ENCODE measurements around the gene SHH.

SHH gene

DNA sequence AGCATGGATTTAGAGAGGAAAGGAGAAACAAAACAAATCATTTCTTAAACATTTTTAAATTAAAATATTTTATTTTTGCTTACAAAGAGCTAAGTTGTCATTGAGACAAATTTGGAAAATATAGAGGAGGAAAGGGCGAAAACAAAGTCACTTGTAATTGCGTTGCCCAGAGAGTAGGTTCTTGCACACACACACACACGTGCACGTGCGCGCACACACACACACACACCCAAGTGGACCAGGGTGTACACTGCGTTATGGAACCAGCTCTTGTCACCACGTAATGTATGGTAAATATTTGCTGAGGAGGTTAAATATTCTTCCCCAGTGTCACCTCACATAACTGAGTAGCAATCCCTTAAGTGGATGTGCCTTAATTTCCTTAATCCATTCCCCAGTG, 21.6 kb downstream of the SHH start:
- DNase-seq: no peak

DNA sequence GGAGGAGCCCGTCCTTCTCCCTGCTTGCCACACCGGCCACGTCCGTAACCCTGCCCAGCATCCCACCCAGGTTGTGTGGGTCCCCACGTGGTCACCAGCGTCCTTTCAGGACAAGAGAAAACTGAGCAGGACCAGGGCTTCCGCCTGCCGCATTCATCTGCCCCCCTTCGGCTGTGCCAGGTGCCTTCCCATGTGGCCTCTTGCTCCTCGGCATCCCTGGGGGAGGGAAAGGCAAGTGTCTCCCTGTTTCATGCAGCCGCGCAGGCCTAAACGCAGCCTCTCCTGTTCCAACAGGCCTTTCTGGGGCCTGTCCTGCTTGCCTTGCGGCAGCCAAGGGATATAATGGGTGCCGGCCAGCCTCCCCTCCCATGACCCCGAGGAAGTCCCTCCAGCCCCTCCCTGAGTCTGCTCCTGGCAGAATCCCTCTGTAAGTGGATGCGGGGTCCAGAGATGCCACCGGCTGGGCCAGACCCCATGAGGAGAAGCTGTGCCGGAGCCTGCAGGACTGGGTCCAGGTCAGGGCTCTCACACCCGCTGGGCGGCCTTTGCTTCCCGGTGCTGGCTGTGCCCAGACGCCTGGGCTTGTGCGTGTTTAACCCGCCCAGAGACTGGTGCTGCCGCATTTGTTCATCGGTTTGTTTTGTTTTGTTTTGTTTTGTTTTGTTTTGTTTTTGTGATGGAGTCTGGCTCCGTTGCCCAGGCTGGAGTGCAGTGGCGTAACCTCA, 23.1 kb downstream of the SHH start:
- DNase-seq: no peak

- no peak for DNase-seq
These were observed 23.7 kb downstream of the SHH start for GRCh38 chr7:155788616-155789000.

DNA sequence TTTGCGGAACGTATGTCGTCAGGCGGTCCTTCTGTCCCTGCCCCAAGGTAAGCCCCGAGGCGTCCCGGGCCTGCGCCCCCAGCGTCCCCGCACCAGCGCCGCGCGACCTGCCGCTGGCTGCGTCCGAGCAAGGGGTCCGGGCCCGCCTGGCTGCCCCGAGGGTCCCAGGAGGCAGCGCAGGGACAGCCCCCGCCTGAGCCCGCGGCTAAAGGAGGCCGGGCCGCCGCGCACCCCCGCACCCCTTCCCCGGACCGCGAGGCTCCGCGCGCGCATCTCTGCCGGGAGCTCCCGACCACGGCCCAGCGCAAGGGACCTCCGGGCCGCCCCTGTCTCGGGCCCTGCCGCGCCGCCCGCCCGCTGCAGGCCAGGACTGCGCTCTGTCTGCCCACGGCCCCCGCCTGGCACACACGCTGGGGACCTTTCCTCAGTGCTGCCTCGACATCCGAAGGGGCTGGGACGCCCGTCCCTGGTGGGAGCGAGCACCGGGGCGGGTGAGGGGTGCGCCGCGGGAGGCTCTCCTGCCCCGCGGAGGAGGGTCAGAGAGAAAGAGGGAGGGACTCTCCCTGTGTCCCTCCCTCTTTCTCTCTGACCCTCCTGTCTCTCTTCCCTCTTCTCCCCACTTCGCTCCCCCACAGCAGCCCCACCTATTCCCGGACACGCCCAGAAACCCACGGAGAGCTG, 25.0 kb downstream of the SHH start:
- DNase-seq: peak; percentile 51

DNA sequence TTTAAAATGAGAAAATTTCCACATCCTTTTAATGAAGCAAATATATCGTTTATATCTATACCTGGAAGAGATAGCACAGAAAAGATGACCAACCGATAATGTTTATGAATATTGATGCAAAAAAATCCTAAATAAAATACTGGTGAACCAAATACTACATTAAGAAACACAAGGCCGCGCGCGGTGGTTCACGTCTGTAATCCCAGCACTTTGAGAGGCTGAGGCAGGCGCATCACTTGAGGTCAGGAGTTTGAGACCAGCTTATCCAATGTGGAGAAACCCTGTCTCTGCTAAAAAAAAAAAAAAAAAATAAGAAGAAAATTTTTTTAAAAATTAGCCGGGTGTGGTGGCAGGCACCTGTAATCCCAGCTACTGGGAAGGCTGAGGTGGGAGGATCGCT, 25.8 kb downstream of the SHH start:
- DNase-seq: no peak

DNA sequence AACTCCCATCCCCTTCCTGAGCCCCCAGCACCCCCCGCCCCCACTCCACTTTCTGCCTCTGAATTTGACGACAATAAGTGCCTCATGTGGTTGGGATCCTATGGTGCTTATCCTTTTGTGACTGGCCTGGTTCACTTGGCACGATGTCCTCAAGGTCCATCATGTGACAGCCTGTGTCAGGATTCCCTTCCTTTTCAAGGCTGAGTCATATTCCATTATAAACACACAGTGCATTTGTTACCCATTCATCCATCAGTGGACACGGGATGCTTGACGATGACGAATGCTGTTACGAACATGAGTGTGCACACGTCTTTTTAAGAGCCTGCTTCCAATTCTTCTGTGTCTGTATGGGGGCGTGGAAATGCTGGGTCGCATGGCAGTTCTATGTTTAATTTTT, 26.7 kb downstream of the SHH start:
- no peak for DNase-seq

GRCh38 chr7:155782466-155782865, 29.8 kb downstream of the SHH start:
- DNase-seq: no peak

DNA sequence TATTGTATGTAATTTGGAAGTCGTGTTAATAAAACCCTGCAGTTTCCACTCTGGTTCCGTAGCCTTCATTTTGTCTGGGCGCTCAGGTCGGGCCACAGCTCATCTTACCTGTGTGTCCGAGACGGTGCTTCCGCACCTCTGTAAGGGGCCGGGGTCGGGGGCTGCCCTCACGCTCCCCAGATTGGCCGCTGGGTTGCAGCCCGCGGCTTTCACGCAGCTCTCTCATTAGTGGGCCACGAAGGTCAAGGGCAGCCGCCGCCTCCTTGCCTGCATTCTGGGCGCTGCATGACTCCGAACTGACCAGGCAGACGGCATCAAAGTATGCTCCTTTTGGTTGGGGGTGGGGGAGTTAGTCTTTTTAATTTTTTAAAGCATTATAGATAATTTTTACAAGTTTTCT, 30.8 kb downstream of the SHH start:
- DNase-seq: no peak

DNA sequence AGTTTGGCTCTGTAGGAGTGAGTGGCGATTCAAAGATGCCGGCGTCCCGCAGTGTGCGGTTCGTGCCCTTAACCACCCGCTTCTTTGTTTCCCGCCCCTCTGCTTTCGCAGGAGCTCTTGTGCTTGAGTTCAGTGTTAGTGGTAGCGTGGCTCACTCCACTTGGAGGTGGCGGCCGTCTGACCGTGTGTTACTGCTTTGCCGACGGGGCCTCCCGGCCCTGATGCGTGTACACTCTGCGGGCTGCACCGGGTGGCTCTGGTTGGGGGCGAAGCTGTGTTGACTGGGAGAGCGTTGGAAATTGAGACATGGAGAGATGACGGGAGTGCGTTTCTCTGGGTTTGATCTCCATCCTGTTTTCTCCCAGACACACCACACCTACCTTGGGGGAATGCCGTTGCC, 31.4 kb downstream of the SHH start:
- no peak for DNase-seq

DNA sequence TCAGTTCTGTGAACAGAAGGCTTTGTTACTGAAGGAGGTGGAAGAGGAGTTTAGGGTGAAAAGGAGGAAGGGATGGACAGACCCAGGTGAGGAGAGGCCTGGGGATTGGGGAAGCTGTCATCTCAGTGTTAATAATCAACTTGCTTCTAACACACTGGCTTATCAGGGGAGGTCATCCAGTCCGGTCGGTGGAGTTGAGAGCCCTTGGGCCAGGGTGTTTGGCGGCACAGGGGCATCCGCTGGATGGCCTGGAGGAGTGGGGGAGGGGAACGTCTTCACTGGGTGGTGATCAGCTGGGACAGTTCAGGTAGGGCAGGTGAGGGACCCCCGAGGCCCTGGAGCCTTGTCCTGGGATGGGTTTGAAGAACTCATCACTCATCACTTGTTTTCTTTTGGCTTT, 33.9 kb downstream of the SHH start:
- no peak for DNase-seq

DNA sequence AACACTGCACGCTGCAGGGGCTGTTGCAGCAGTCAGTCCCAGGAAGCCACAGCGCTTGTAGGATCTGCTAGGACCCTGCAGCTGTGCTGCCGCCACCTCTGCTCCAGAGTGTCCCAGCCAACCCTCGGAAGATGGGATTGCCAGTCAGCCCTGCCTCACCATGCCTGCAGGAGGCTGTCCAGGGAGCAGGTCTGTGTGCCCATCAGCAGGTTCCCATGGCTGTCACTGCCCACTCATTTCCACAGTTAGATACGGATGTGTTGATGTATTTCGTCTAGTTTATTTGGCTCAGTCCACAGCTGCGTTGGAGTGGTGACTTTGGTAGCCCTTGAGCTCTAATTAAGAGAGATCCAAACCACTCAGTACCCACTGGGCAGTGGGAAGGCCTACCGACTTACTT, 35.7 kb downstream of the SHH start:
- no peak for DNase-seq

DNA sequence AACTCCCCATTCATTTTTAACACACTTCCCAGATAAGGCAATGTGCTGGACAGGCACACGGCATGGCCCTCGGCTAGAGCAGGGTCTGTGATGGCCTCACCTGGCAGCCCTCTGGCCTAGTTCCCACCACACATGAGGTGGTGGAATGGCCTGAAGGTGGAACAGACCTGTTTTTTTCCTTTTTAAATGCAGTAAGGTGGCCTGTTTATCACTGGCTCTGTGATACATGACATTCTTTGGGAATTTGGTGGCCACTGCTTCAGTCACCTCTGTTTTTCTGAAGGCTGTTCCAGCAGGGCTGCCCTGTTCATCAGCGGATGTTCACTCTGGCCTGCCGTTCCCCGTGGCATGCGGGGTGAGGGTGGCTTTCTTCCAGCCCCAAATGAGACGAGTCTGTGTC, 36.6 kb downstream of the SHH start:
- DNase-seq: no peak

DNA sequence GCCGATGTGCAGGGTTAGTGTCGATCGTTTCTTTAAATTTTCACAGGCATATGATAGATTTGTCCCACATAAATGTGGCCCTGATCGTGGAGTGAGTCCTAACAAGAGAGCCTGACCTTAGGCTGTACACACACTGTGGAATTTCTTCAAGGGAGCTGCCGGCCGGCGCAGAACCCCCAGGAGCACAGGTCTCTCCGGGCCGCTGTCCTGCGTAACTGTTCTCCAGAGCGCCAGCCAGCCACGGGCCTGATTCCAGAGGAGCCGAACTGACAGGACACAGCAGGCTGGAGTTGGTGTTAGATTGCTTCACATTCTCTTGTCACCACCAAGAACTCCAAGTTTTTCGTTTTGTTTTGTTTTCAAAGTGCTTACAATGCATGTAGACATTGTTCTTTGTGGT, 37.3 kb downstream of the SHH start:
- DNase-seq: no peak

- DNase-seq: no peak
These were observed 38.7 kb downstream of the SHH start for GRCh38 chr7:155773531-155773930.

GRCh38 chr7:155770241-155770640, 42.0 kb downstream of the SHH start:
- DNase-seq: no peak

DNA sequence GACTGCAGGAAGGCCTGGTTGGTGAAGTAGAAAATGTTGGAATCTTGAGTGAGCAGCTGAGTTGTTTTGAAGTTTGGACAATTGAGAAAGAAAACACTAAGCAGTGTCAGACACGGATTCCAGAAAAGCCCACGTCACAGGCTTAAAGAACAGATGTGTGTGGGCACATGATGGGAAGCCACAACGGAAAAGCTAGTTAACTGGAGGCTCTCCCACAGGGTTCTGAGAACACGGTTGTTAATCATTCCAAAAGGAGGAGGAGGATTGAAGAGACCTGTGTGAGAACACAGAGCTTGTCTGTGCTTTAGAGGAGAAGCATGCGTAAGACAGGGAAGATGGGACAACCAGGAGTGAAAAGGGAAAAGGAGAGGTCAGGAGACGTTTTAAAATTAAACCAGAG, 42.6 kb downstream of the SHH start:
- DNase-seq: no peak

DNA sequence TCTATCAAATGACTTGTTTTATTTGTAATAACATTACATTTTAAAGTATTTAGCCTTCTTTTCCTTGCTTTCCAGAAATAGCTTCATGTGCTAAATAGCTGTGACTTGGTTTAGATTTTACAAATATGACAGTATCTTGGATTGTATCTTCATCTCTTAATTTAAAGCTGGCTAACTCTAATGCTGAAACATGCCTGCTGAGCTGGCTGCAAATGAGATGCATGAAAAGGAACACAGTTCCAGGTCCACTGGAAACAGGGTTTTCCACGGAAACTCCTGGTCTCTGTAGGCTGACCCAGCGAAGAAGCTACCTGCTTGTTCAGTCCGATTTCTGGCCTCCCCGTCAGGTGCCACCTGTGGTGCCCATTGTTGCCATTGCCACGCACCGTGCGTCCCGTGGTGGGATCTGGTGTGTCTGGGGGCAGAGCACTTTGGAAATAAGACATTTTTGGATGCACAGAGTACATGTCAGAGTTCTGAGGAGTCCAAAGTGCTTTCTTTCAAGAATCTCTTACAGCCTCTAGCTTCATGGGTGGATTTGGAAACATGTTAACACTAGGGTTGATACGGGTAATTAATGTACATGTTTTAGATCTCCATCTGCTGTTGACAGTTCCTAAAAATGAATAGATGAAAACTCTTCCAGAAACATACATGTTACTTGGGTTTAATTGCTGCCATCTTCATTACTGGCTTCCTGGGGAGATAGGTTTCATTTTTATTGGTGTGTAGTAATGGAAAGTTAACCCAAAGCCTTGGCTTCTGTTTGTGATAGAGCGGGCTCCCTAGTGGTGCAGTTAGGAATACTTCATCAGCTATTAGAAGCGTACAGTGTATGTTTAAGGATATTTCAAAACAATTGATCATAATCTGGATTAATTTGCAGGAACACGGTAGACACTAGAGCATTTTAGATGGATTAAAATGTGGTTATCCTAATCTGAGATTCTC, 45.0 kb downstream of the SHH start:
- DNase-seq: no peak

GRCh38 chr7:155766386-155766785, 45.9 kb downstream of the SHH start:
- no peak for DNase-seq

DNA sequence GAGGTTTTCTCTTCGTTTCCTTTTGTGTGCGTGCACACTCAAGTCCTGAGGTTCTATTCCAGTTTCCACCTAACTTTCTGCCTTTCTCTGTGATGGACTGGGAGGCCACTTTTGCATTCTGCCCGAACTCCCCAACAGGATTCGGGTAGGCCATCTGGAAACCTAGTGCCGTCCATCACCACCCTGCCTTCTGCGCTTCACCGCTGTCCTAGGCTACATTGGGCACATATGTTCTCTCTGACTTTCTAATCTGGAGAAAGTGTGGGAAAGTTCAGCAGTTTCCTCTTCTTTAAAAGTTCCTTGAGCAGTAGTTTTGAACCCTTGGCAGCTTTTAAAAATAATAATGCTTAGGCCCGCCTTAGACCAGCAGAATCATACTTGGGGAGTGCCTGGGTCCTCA, 46.8 kb downstream of the SHH start:
- no peak for DNase-seq

DNA sequence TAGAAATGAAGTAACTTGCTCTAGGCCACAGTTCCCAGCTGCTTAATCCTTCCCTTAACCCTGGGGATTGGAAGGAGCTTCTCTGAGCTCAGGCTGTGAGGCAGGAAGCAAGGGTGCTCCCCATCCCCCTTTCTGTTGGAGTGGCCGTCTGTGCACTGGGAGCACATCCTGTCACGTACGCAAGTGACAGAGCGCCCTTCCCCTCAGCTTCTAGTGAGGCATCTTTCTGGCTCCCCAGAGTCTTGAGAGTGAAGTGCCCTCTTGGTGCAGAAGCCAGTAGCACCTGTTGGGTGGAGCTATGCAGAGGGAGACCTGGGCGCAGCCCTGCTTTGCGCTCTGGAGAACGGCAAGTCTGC, 47.8 kb downstream of the SHH start:
- no peak for DNase-seq

GRCh38 chr7:155763691-155764437, 48.4 kb downstream of the SHH start:
- DNase-seq: no peak

- DNase-seq: no peak
These were observed 49.1 kb downstream of the SHH start for GRCh38 chr7:155763122-155763521.

- DNase-seq: no peak
These were observed 49.6 kb downstream of the SHH start for GRCh38 chr7:155762655-155763054.

All from retina (tissue), 1 donor.